Measurements from ENCODE around the gene VLDLR. TPM values are rescaled to one million over a fixed set of nuclear protein-coding genes. Genes with fewer than 3 reads are reported as not detected.

The VLDLR gene
- polyA plus RNA-seq, 2 donors, result 11.0 to 13.4 TPM

- H3K4me1 ChIP-seq (ENCODE audit: control insufficient read depth in 2 of 2, insufficient read depth in 2 of 2, low read length in 1 of 2), result peaks cover 0 to 6% of the 10 kb centered on the region in 2 donors
- H3K9me3 ChIP-seq (ENCODE audit: control insufficient read depth in 2 of 2, insufficient read depth in 1 of 2, low read depth in 1 of 2, low read length in 1 of 2), result no peaks in the 10 kb centered on the region
- H3K27ac ChIP-seq (ENCODE audit: low read depth in 2 of 2, low read length in 1 of 2), result peak overlapping the region; percentile 31 to 59
- H3K4me3 ChIP-seq (ENCODE audit: low read depth in 1 of 2, low read length in 2 of 2), result no peak overlapping the region
- H3K36me3 ChIP-seq (ENCODE audit: control insufficient read depth in 2 of 2, insufficient read depth in 2 of 2, low read length in 1 of 2), result peaks cover 0 to 2% of the 10 kb centered on the region in 2 donors
- H3K27me3 ChIP-seq (ENCODE audit: control insufficient read depth in 1 of 2, insufficient read depth in 2 of 2, low read length in 2 of 2), result no peaks in the 10 kb centered on the region
- 37 to 55% methylated on average over 8 of the region's 8 CpGs for WGBS, 2 donors
Measured at GRCh38 chr9:2634153-2634552, 12.6 kb downstream of the VLDLR start.

GRCh38 chr9:2634818-2635217 lies 13.2 kb downstream of the VLDLR start:
- Histone ChIP-seq H3K27me3 (ENCODE audit: control insufficient read depth in 1 of 2, insufficient read depth in 2 of 2, low read length in 2 of 2) (no peaks in the 10 kb centered on the region), H3K4me1 (ENCODE audit: control insufficient read depth in 2 of 2, insufficient read depth in 2 of 2, low read length in 1 of 2) (peaks cover 0 to 6% of the 10 kb centered on the region in 2 donors), H3K27ac (ENCODE audit: low read depth in 2 of 2, low read length in 1 of 2) (no peak overlapping the region)

DNA sequence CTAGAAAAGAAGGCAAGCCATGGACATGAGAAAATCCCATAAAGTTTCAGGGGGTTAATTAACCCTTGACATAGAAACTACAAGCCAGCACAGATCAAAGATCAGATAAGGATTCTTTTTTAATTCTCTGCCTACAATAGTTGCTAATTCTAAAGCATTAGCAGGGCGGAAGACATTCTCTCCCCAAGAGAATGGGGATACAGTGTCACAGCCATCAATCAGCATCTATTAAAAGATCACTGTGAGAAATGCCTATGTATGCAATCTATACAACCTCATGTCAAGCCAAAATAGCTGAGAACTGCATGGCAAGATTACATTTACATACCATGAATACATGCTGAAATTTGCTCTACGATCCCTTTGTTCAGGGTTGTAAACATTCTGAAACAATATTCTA lies 14.3 kb downstream of the VLDLR start:
- Histone ChIP-seq H3K4me1 (ENCODE audit: control insufficient read depth in 2 of 2, insufficient read depth in 2 of 2, low read length in 1 of 2) (peaks cover 0 to 4% of the 10 kb centered on the region in 2 donors), H3K36me3 (ENCODE audit: control insufficient read depth in 2 of 2, insufficient read depth in 2 of 2, low read length in 1 of 2) (peaks cover under 1 to 2% of the 10 kb centered on the region in 2 donors), H3K27ac (ENCODE audit: low read depth in 2 of 2, low read length in 1 of 2) (no peak overlapping the region), H3K27me3 (ENCODE audit: control insufficient read depth in 1 of 2, insufficient read depth in 2 of 2, low read length in 2 of 2) (no peaks in the 10 kb centered on the region), H3K4me3 (ENCODE audit: low read depth in 1 of 2, low read length in 2 of 2) (no peak overlapping the region), H3K9me3 (ENCODE audit: control insufficient read depth in 2 of 2, insufficient read depth in 1 of 2, low read depth in 1 of 2, low read length in 1 of 2) (no peaks in the 10 kb centered on the region)
- 93 to 97% methylated on average over 2 of the region's 2 CpGs for WGBS, 2 donors

More at GRCh38 chr9:2634818-2635217, 13.2 kb downstream of the VLDLR start:
- H3K36me3 ChIP-seq (ENCODE audit: control insufficient read depth in 2 of 2, insufficient read depth in 2 of 2, low read length in 1 of 2), result peaks cover 0 to 2% of the 10 kb centered on the region in 2 donors
- H3K4me3 ChIP-seq (ENCODE audit: low read depth in 1 of 2, low read length in 2 of 2), result no peak overlapping the region
- WGBS, 2 donors, result 80 to 86% methylated on average over 3 of the region's 3 CpGs
- no peaks in the 10 kb centered on the region for H3K9me3 ChIP-seq (ENCODE audit: control insufficient read depth in 2 of 2, insufficient read depth in 1 of 2, low read depth in 1 of 2, low read length in 1 of 2)

DNA sequence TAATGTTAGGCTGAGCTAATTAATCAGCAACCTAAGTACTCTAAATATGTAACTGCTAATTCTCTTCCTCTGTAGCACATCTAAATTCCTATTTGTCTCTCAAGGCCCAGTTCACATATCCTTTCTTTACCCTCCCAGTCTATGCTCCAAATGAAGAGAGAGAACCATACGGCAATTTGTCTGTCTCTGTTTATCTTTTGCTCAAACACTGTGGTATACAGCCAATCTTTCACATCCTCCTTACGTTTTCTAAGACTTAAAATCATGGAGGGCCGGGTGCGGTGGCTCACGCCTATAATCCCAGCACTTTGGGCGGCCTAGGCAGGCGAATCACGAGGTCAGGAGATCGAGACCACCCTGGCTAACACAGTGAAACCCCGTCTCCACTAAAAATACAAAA lies 15.8 kb downstream of the VLDLR start:
- no peaks in the 10 kb centered on the region for H3K27me3 ChIP-seq (ENCODE audit: control insufficient read depth in 1 of 2, insufficient read depth in 2 of 2, low read length in 2 of 2)
- H3K4me3 ChIP-seq (ENCODE audit: low read depth in 1 of 2, low read length in 2 of 2), result no peak overlapping the region
- H3K36me3 ChIP-seq (ENCODE audit: control insufficient read depth in 2 of 2, insufficient read depth in 2 of 2, low read length in 1 of 2), result peaks cover 2 to 3% of the 10 kb centered on the region in 2 donors
- no peaks in the 10 kb centered on the region for H3K9me3 ChIP-seq (ENCODE audit: control insufficient read depth in 2 of 2, insufficient read depth in 1 of 2, low read depth in 1 of 2, low read length in 1 of 2)
- H3K4me1 ChIP-seq (ENCODE audit: control insufficient read depth in 2 of 2, insufficient read depth in 2 of 2, low read length in 1 of 2), result peaks cover 0 to 4% of the 10 kb centered on the region in 2 donors
- 93% methylated on average over 10 of the region's 10 CpGs for WGBS, 2 donors
- H3K27ac ChIP-seq (ENCODE audit: low read depth in 2 of 2, low read length in 1 of 2), result no peak overlapping the region

- H3K36me3 ChIP-seq (ENCODE audit: control insufficient read depth in 2 of 2, insufficient read depth in 2 of 2, low read length in 1 of 2), result peaks cover 5 to 12% of the 10 kb centered on the region in 2 donors
Measured at GRCh38 chr9:2638871-2639673, 17.5 kb downstream of the VLDLR start.

GRCh38 chr9:2639786-2640185 lies 18.2 kb downstream of the VLDLR start:
- H3K9me3 ChIP-seq (ENCODE audit: control insufficient read depth in 2 of 2, insufficient read depth in 1 of 2, low read depth in 1 of 2, low read length in 1 of 2), result no peaks in the 10 kb centered on the region
- H3K27me3 ChIP-seq (ENCODE audit: control insufficient read depth in 1 of 2, insufficient read depth in 2 of 2, low read length in 2 of 2), result no peaks in the 10 kb centered on the region
- 84 to 85% methylated on average over 7 of the region's 7 CpGs for WGBS, 2 donors
- peaks cover 5 to 12% of the 10 kb centered on the region in 2 donors for H3K36me3 ChIP-seq (ENCODE audit: control insufficient read depth in 2 of 2, insufficient read depth in 2 of 2, low read length in 1 of 2)
- H3K27ac ChIP-seq (ENCODE audit: low read depth in 2 of 2, low read length in 1 of 2), result no peak overlapping the region
- no peak overlapping the region for H3K4me3 ChIP-seq (ENCODE audit: low read depth in 1 of 2, low read length in 2 of 2)
- no peaks in the 10 kb centered on the region for H3K4me1 ChIP-seq (ENCODE audit: control insufficient read depth in 2 of 2, insufficient read depth in 2 of 2, low read length in 1 of 2)

More at GRCh38 chr9:2638871-2639673, 17.5 kb downstream of the VLDLR start:
- peaks cover 0 to 3% of the 10 kb centered on the region in 2 donors for H3K4me1 ChIP-seq (ENCODE audit: control insufficient read depth in 2 of 2, insufficient read depth in 2 of 2, low read length in 1 of 2)
- WGBS, 2 donors, result 72 to 85% methylated on average over 3 of the region's 3 CpGs
- no peaks in the 10 kb centered on the region for H3K27me3 ChIP-seq (ENCODE audit: control insufficient read depth in 1 of 2, insufficient read depth in 2 of 2, low read length in 2 of 2)
- H3K27ac ChIP-seq (ENCODE audit: low read depth in 2 of 2, low read length in 1 of 2), result no peak overlapping the region
- H3K4me3 ChIP-seq (ENCODE audit: low read depth in 1 of 2, low read length in 2 of 2), result no peak overlapping the region
- no peaks in the 10 kb centered on the region for H3K9me3 ChIP-seq (ENCODE audit: control insufficient read depth in 2 of 2, insufficient read depth in 1 of 2, low read depth in 1 of 2, low read length in 1 of 2)

- 89 to 93% methylated on average over 1 of the region's 1 CpG for WGBS, 2 donors
- Histone ChIP-seq H3K27me3 (ENCODE audit: control insufficient read depth in 1 of 2, insufficient read depth in 2 of 2, low read length in 2 of 2) (no peaks in the 10 kb centered on the region), H3K27ac (ENCODE audit: low read depth in 2 of 2, low read length in 1 of 2) (peak overlapping the region in 1 of 2 donors; percentile 78), H3K36me3 (ENCODE audit: control insufficient read depth in 2 of 2, insufficient read depth in 2 of 2, low read length in 1 of 2) (peaks cover 5 to 19% of the 10 kb centered on the region in 2 donors), H3K4me1 (ENCODE audit: control insufficient read depth in 2 of 2, insufficient read depth in 2 of 2, low read length in 1 of 2) (no peaks in the 10 kb centered on the region), H3K4me3 (ENCODE audit: low read depth in 1 of 2, low read length in 2 of 2) (no peak overlapping the region), H3K9me3 (ENCODE audit: control insufficient read depth in 2 of 2, insufficient read depth in 1 of 2, low read depth in 1 of 2, low read length in 1 of 2) (no peaks in the 10 kb centered on the region)
Measured at GRCh38 chr9:2640570-2640969, 19.0 kb downstream of the VLDLR start.

GRCh38 chr9:2641033-2641432 lies 19.4 kb downstream of the VLDLR start:
- Histone ChIP-seq H3K4me1 (ENCODE audit: control insufficient read depth in 2 of 2, insufficient read depth in 2 of 2, low read length in 1 of 2) (no peaks in the 10 kb centered on the region), H3K36me3 (ENCODE audit: control insufficient read depth in 2 of 2, insufficient read depth in 2 of 2, low read length in 1 of 2) (peaks cover 3 to 19% of the 10 kb centered on the region in 2 donors), H3K27me3 (ENCODE audit: control insufficient read depth in 1 of 2, insufficient read depth in 2 of 2, low read length in 2 of 2) (no peaks in the 10 kb centered on the region), H3K4me3 (ENCODE audit: low read depth in 1 of 2, low read length in 2 of 2) (no peak overlapping the region), H3K27ac (ENCODE audit: low read depth in 2 of 2, low read length in 1 of 2) (peak overlapping the region in 1 of 2 donors; percentile 78), H3K9me3 (ENCODE audit: control insufficient read depth in 2 of 2, insufficient read depth in 1 of 2, low read depth in 1 of 2, low read length in 1 of 2) (no peaks in the 10 kb centered on the region)
- 67 to 68% methylated on average over 8 of the region's 8 CpGs for WGBS, 2 donors

- H3K4me1 ChIP-seq (ENCODE audit: control insufficient read depth in 2 of 2, insufficient read depth in 2 of 2, low read length in 1 of 2), result no peaks in the 10 kb centered on the region
- H3K4me3 ChIP-seq (ENCODE audit: low read depth in 1 of 2, low read length in 2 of 2), result no peak overlapping the region
- no peak overlapping the region for H3K27ac ChIP-seq (ENCODE audit: low read depth in 2 of 2, low read length in 1 of 2)
- whole genome bisulfite sequencing, 2 donors, result 81 to 98% methylated on average over 1 of the region's 1 CpG
- H3K36me3 ChIP-seq (ENCODE audit: control insufficient read depth in 2 of 2, insufficient read depth in 2 of 2, low read length in 1 of 2), result peaks cover 3 to 22% of the 10 kb centered on the region in 2 donors
- no peaks in the 10 kb centered on the region for H3K27me3 ChIP-seq (ENCODE audit: control insufficient read depth in 1 of 2, insufficient read depth in 2 of 2, low read length in 2 of 2)
- H3K9me3 ChIP-seq (ENCODE audit: control insufficient read depth in 2 of 2, insufficient read depth in 1 of 2, low read depth in 1 of 2, low read length in 1 of 2), result no peaks in the 10 kb centered on the region
Measured at GRCh38 chr9:2642068-2642467, 20.5 kb downstream of the VLDLR start.

DNA sequence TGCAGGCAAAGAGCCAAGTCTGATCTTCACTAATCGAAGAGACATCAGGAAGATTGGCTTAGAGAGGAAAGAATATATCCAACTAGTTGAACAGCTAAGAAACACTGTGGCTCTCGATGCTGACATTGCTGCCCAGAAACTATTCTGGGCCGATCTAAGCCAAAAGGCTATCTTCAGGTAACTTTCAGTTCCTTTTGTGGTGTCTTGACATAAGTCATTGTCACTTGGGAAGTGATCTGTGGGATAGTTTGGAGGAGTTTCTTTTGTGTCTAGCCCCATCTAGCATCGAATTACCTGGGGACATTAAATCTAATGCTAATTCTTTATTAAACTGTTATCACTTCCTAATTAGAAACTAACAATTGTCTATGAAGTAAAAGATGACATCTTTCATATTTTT lies 24.0 kb downstream of the VLDLR start:
- H3K36me3 ChIP-seq (ENCODE audit: control insufficient read depth in 2 of 2, insufficient read depth in 2 of 2, low read length in 1 of 2), result peaks cover 7 to 32% of the 10 kb centered on the region in 2 donors
- no peaks in the 10 kb centered on the region for H3K9me3 ChIP-seq (ENCODE audit: control insufficient read depth in 2 of 2, insufficient read depth in 1 of 2, low read depth in 1 of 2, low read length in 1 of 2)
- H3K27ac ChIP-seq (ENCODE audit: low read depth in 2 of 2, low read length in 1 of 2), result no peak overlapping the region
- WGBS, 2 donors, result 89 to 93% methylated on average over 4 of the region's 4 CpGs
- no peak overlapping the region for H3K4me3 ChIP-seq (ENCODE audit: low read depth in 1 of 2, low read length in 2 of 2)
- H3K4me1 ChIP-seq (ENCODE audit: control insufficient read depth in 2 of 2, insufficient read depth in 2 of 2, low read length in 1 of 2), result no peaks in the 10 kb centered on the region
- H3K27me3 ChIP-seq (ENCODE audit: control insufficient read depth in 1 of 2, insufficient read depth in 2 of 2, low read length in 2 of 2), result no peaks in the 10 kb centered on the region

All from esophagus (tissue), 2 donors.